Keratinocyte (primary cell): ENCODE data around the gene COL13A1. TPM values are rescaled to one million over a fixed set of nuclear protein-coding genes. Genes with fewer than 3 reads are reported as not detected.

Source experiments
- DNase-seq: peaks from one replicate; pipeline ENCODE4 v3.0.0-alpha.2; 2011; ENCODE audit warnings: low read depth, missing footprints, low spot score
- FAIRE-seq: peaks from 2 replicates; lab custom pipeline; 2011; peaks lifted over from hg19 to GRCh38; lab: Jason Lieb, UNC
- H2AFZ ChIP-seq: 2 replicates; pipeline ENCODE4 v1.6.0; 2012; ENCODE audit warnings: low read length, control low read depth, inconsistent platforms; ENCODE audit not compliant: control insufficient read depth
- H3K27ac ChIP-seq: 2 replicates; pipeline ENCODE4 v1.5.1; 2011; ENCODE audit warnings: low read length; ENCODE audit not compliant: control insufficient read depth, insufficient read depth
- H3K27me3 ChIP-seq: 3 replicates; pipeline ENCODE4 v1.6.0; 2011; ENCODE audit warnings: low read length; ENCODE audit not compliant: control insufficient read depth, insufficient read depth; ENCODE audit errors: extremely low read depth
- H3K36me3 ChIP-seq, 2 experiments: 2 replicates in 1 of 2; 3 replicates in 1 of 2; pipeline ENCODE4 v1.5.1; 2011; ENCODE audit warnings: low read length in 2 of 2, mild to moderate bottlenecking in 1 of 2; ENCODE audit not compliant: control insufficient read depth in 2 of 2, insufficient read depth in 2 of 2; ENCODE audit errors: extremely low read depth in 1 of 2
- H3K4me1 ChIP-seq: 3 replicates; pipeline ENCODE4 v1.5.1; 2011; ENCODE audit warnings: low read length; ENCODE audit not compliant: control insufficient read depth, insufficient read depth; ENCODE audit errors: extremely low read depth
- H3K4me2 ChIP-seq: 3 replicates; pipeline ENCODE4 v1.6.0; 2011; ENCODE audit warnings: low read depth, low read length; ENCODE audit not compliant: control insufficient read depth, insufficient read depth; ENCODE audit errors: extremely low read depth
- H3K4me3 ChIP-seq, 3 experiments: fragments of 200-600 bp in 1 of 3; sonication (generic) in 1 of 3; 2 replicates in 2 of 3; 3 replicates in 1 of 3; pipeline ENCODE4 v1.5.1; 2011 to 2016; ENCODE audit warnings: low read length in 3 of 3, mild to moderate bottlenecking in 3 of 3, control low read depth in 2 of 3, inconsistent platforms in 1 of 3, low read depth in 1 of 3, mixed read lengths in 1 of 3, mixed run types in 1 of 3, moderate library complexity in 1 of 3; ENCODE audit not compliant: control insufficient read depth in 2 of 3, insufficient read depth in 2 of 3; ENCODE audit errors: extremely low read depth in 1 of 3
- H3K79me2 ChIP-seq: 2 replicates; pipeline ENCODE4 v1.6.0; 2012; ENCODE audit warnings: low read length; ENCODE audit not compliant: control insufficient read depth, insufficient read depth
- H3K9ac ChIP-seq: 3 replicates; pipeline ENCODE4 v1.6.0; 2011; ENCODE audit warnings: low read length; ENCODE audit not compliant: control insufficient read depth, insufficient read depth; ENCODE audit errors: extremely low read depth
- H3K9me1 ChIP-seq: 3 replicates; pipeline ENCODE4 v1.6.0; 2011; ENCODE audit warnings: low read length; ENCODE audit not compliant: control insufficient read depth, insufficient read depth; ENCODE audit errors: extremely low read depth
- H3K9me3 ChIP-seq: 2 replicates; pipeline ENCODE4 v1.5.1; 2012; ENCODE audit warnings: low read depth, low read length; ENCODE audit not compliant: control insufficient read depth
- H4K20me1 ChIP-seq: 3 replicates; pipeline ENCODE4 v1.6.0; 2011; ENCODE audit warnings: low read length; ENCODE audit not compliant: control insufficient read depth, insufficient read depth; ENCODE audit errors: extremely low read depth
- CTCF ChIP-seq, 3 experiments: IDR thresholded peaks in 1 of 3; conservative IDR thresholded peaks in 1 of 3; optimal IDR thresholded peaks in 1 of 3; 2 replicates in 2 of 3; 3 replicates in 1 of 3; pipeline versions ENCODE3 to v1.5.1; 2011; ENCODE audit warnings: low read length in 3 of 3, mild to moderate bottlenecking in 3 of 3, moderate library complexity in 2 of 3, control low read depth in 1 of 3, inconsistent platforms in 1 of 3; ENCODE audit not compliant: insufficient read depth in 2 of 3; ENCODE audit errors: extremely low read depth in 1 of 3
- EZH2 ChIP-seq: IDR thresholded peaks from one replicate; pipeline ENCODE4 v1.6.1; 2012; ENCODE audit warnings: inconsistent platforms, mild to moderate bottlenecking, low read length, moderate library complexity
- dilution Hi-C: fragments of 300-500 bp; cut with MboI; formaldehyde crosslinking; loops from one replicate; pipeline ENCODE4 v1.7.0; 2020; ENCODE audit warnings: low sequenced_read_pairs; ENCODE audit not compliant: extremely low pct_ligation_motif_present
- polyA plus RNA-seq, 5 experiments: library from polyadenylated mRNA; depleted of rRNA in 3 of 5; stranded (reverse) in 3 of 5; stranded (forward) in 1 of 5; unstranded in 1 of 5; fragments of >200 nt; gene quantifications; 1 replicate in 1 of 5; 2 replicates in 3 of 5; 3 replicates in 1 of 5; pipeline versions ENCODE4 v1.2.1 to v1.2.3, GENCODE V29; 2011 to 2012; ENCODE audit warnings: missing spikeins in 2 of 5, low read depth in 1 of 5, low replicate concordance in 1 of 5

COL13A1 gene
- polyA plus RNA-seq, 1 donor (not counting 4 experiments of a cell fraction or from before 2014, with no cell fraction given) = 1.5 TPM

- no peak overlapping the region for H3K4me2 ChIP-seq
Measured at GRCh38 chr10:69819716-69820506, 18.2 kb downstream of the COL13A1 start.

GRCh38 chr10:69820817-69821216, 19.1 kb downstream of the COL13A1 start:
- dilution Hi-C loops = no loop called here
- TF ChIP-seq CTCF (optimal IDR thresholded peaks at IDR 0.05 in 1 of 3, IDR thresholded peaks at IDR 0.05 in 1 of 3, conservative IDR thresholded peaks at IDR 0.05 in 1 of 3; ENCODE audit: extremely low read depth in 1 of 3, insufficient read depth in 2 of 3, low read length in 3 of 3) (no peak), EZH2 (no peak)

More at GRCh38 chr10:69819716-69820506, 18.2 kb downstream of the COL13A1 start:
- TF ChIP-seq EZH2 (no peak), CTCF (optimal IDR thresholded peaks at IDR 0.05 in 1 of 3, IDR thresholded peaks at IDR 0.05 in 1 of 3, conservative IDR thresholded peaks at IDR 0.05 in 1 of 3; ENCODE audit: extremely low read depth in 1 of 3, insufficient read depth in 2 of 3, low read length in 3 of 3) (no peak)
- DNase-seq = peak; percentile 13
- no peaks in the 10 kb centered on the region for H4K20me1 ChIP-seq
- H3K27me3 ChIP-seq = no peaks in the 10 kb centered on the region
- H3K4me1 ChIP-seq = peaks cover 10% of the 10 kb centered on the region
- H3K9ac ChIP-seq = no peak overlapping the region
- H3K27ac ChIP-seq = no peak overlapping the region
- no peaks in the 10 kb centered on the region for H3K9me3 ChIP-seq
- H3K9me1 ChIP-seq = no peaks in the 10 kb centered on the region
- H2AFZ ChIP-seq = no peak overlapping the region
- dilution Hi-C loops = no loop called here
- H3K36me3 ChIP-seq = no peaks in the 10 kb centered on the region
- peak; percentile 58 for FAIRE-seq
- no peaks in the 10 kb centered on the region for H3K79me2 ChIP-seq
- H3K4me3 ChIP-seq = no peak overlapping the region

More at GRCh38 chr10:69820817-69821216, 19.1 kb downstream of the COL13A1 start:
- Histone ChIP-seq H3K4me2 (no peak overlapping the region), H3K9me1 (no peaks in the 10 kb centered on the region), H3K9me3 (no peaks in the 10 kb centered on the region), H3K4me3 (no peak overlapping the region), H3K9ac (no peak overlapping the region), H3K27ac (no peak overlapping the region), H3K27me3 (no peaks in the 10 kb centered on the region), H2AFZ (no peak overlapping the region), H4K20me1 (no peaks in the 10 kb centered on the region), H3K36me3 (no peaks in the 10 kb centered on the region), H3K79me2 (no peaks in the 10 kb centered on the region), H3K4me1 (peaks cover 10% of the 10 kb centered on the region)
- DNase-seq (no peak), FAIRE-seq (no peak)
